ENCODE measurements around the gene ABCG1.

DNA sequence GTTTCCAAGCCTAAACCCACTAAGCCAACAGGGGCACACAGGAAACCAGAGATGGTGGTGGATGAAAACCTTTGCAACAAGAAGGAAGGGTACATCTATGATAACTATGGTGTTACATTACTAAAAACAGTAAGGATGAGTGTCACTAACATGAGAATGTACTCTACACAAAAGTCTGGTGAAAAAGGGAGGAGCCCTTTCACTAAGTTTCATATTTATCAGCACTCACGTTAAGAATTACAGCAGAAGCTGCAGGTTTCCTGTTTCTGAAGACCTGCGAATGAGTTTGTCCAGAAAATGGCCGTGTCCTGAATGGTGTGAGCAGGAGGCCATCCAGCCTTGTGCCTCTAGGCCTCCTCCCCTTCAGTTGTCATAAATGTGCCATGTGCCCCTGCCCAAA lies 17.8 kb downstream of the ABCG1 start:
- TF ChIP-seq POLR2A (IDR thresholded peaks at IDR 0.05; ENCODE audit: low read depth, low read length) (no peak), POLR2AphosphoS5 (IDR thresholded peaks at IDR 0.05; ENCODE audit: low read depth, low read length) (no peak), TAF1 (IDR thresholded peaks at IDR 0.05; ENCODE audit: borderline replicate concordance, low read depth, low read length) (no peak)
